ENCODE results near the gene SHANK1.
A peak's percentile ranks its signal among the peaks of the same experiment; 100 is the strongest.

SHANK1 gene

DNA sequence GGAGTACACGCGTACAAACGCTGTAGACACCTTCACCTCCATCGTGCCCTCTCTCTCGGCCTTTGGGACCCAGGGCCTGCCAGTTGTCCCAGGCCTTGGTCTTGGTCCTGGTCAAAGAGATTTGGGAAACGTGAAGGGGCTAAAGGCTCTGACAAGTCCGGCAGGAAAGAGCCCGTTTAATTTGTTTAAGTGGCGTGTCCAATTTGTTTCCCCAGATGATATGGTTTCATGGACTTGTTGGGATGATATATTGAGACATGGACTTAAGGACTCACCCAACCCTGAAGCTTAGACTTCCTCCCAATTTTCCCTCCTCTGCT, 6.3 kb upstream of the SHANK1 start:
- DNase-seq (ENCODE audit: low read depth) = no peak
- no peak overlapping the region for H3K4me3 ChIP-seq (ENCODE audit: low read length)
- TF ChIP-seq, protein P1, sequence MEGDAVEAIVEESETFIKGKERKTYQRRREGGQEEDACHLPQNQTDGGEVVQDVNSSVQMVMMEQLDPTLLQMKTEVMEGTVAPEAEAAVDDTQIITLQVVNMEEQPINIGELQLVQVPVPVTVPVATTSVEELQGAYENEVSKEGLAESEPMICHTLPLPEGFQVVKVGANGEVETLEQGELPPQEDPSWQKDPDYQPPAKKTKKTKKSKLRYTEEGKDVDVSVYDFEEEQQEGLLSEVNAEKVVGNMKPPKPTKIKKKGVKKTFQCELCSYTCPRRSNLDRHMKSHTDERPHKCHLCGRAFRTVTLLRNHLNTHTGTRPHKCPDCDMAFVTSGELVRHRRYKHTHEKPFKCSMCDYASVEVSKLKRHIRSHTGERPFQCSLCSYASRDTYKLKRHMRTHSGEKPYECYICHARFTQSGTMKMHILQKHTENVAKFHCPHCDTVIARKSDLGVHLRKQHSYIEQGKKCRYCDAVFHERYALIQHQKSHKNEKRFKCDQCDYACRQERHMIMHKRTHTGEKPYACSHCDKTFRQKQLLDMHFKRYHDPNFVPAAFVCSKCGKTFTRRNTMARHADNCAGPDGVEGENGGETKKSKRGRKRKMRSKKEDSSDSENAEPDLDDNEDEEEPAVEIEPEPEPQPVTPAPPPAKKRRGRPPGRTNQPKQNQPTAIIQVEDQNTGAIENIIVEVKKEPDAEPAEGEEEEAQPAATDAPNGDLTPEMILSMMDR (IDR thresholded peaks at IDR 0.05; ENCODE audit: insufficient read depth, low read depth, low read length, missing control alignments) = no peak

GRCh38 chr19:50725218-50725910, 5.8 kb upstream of the SHANK1 start:
- DNase-seq (ENCODE audit: low read depth) = no peak
- H3K4me3 ChIP-seq (ENCODE audit: low read length) = peak overlapping the region; percentile 41
- TF ChIP-seq, protein P1 (IDR thresholded peaks at IDR 0.05; ENCODE audit: insufficient read depth, low read depth, low read length, missing control alignments) = no peak

GRCh38 chr19:50724522-50725217, 5.1 kb upstream of the SHANK1 start:
- peak; percentile 85 for DNase-seq (ENCODE audit: low read depth)
- TF ChIP-seq, protein P1 (IDR thresholded peaks at IDR 0.05; ENCODE audit: insufficient read depth, low read depth, low read length, missing control alignments) = peak; percentile 14
- H3K4me3 ChIP-seq (ENCODE audit: low read length) = peak overlapping the region; percentile 41

DNA sequence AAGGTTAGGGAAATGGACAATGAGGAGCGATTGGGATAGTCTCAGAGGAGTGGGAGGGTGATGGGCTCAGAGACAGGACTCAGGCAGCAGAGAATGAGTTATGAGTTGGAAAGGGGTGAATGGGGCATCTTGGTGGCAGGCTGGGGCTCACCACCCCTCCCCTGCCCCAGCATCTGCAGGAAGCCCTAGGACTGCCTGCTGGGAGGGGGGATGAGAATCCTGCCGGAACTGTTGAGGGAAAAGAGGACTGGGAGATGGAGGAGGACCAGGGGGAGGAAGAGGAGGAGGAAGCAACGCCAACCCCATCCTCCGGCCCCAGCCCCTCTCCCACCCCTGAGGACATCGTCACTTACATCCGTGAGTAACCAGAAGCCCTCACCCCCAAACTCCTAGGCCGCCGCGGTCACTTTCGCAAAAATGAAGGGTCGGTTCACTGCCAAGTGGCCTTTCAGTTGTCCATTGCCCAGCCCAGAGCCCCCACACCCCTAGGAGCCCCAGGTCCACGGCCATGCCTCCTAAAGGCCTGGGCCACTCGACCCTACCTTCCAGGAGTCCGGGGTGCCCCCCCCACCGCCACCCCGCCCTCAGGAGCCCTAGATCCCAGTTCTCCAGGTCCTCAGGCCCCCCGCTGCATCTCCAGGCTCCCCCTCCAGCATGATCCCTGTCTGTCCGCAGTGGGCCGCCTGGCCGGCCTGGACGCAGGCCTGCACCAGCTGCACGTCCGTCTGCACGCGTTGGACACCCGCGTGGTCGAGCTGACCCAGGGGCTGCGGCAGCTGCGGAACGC, 4.3 kb upstream of the SHANK1 start:
- DNase-seq (ENCODE audit: low read depth) = no peak
- H3K4me3 ChIP-seq (ENCODE audit: low read length) = no peak overlapping the region
- TF ChIP-seq, protein P1 (IDR thresholded peaks at IDR 0.05; ENCODE audit: insufficient read depth, low read depth, low read length, missing control alignments) = no peak

DNA sequence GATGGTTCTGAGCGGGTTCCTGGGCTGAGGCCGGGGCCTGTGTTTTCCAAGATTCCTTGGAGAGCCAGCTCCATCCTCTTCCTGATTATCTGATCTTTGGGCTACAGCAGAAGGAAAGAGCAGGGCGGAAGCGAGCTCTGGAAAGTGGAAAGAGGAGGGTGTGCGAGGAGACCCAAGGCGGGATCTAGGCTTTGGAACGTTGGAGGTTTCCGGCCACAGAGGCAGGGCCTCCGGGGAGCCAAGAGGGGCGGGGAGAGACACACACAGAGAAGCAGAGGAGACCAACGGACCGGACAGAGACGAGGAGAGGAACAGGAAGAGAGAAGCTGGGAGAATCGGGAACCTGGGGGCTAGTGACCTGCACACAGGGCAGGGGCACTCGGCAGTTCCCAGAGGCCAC, 3.5 kb upstream of the SHANK1 start, which contains the start of gene CLEC11A:
CLEC11A (plus strand) TSS at position 296 of the 400 bp plus-strand sequence. CDS start 162 bp downstream, outside the sequence.
- TF ChIP-seq, protein P1 (IDR thresholded peaks at IDR 0.05; ENCODE audit: insufficient read depth, low read depth, low read length, missing control alignments) = no peak
- no peak for DNase-seq (ENCODE audit: low read depth)
- no peak within 1 kb of the TSS for H3K4me3 ChIP-seq (ENCODE audit: low read length)

DNA sequence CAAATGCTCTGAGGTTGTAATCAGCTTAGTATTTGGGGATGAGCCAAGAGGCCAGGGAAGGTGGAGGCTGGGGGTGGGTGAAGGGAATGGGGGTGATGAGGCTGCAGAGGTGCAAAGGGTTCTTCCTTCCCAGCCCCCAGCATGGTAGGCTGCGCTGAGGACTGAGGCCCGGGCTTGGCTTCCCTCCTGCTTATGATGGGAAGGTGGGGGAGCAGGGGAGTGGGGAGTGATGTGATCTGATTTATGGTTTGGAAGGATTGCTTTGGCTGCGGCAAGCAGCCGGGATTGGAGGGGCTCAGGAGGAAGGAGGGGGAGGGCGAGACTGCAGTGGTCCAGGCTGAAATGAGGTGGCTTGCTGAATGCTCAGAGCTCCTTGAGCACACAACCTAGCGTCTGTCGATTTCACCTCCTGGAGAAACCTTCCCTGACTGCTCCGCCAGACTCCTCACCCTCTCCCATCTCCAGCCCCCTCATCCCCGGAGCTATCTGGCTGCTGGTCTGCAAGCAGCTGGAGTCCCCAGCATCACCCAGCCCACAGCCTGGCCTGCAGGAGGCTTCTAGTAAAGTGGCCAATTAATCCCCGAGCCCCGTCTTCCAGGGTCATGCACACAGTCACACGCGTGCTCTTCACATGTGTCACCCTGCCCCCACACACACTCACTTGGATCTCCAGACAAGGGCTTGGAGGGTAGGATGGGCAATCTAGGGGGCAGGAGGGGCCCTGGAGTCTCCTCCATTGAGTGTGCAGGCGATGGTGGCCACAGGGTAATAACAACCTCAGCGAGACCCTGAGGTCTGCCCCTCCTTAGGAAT, 2.8 kb upstream of the SHANK1 start:
- DNase-seq (ENCODE audit: low read depth) = no peak
- H3K4me3 ChIP-seq (ENCODE audit: low read length) = no peak overlapping the region
- TF ChIP-seq, protein P1 (IDR thresholded peaks at IDR 0.05; ENCODE audit: insufficient read depth, low read depth, low read length, missing control alignments) = no peak
